ENCODE measurements around the gene MOB1B.

GRCh38 chr4:70935038-70935695 lies 33.0 kb downstream of the MOB1B start:
- no peak for TF ChIP-seq POLR2A (IDR thresholded peaks at IDR 0.05)
- TF ChIP-seq, protein P1, sequence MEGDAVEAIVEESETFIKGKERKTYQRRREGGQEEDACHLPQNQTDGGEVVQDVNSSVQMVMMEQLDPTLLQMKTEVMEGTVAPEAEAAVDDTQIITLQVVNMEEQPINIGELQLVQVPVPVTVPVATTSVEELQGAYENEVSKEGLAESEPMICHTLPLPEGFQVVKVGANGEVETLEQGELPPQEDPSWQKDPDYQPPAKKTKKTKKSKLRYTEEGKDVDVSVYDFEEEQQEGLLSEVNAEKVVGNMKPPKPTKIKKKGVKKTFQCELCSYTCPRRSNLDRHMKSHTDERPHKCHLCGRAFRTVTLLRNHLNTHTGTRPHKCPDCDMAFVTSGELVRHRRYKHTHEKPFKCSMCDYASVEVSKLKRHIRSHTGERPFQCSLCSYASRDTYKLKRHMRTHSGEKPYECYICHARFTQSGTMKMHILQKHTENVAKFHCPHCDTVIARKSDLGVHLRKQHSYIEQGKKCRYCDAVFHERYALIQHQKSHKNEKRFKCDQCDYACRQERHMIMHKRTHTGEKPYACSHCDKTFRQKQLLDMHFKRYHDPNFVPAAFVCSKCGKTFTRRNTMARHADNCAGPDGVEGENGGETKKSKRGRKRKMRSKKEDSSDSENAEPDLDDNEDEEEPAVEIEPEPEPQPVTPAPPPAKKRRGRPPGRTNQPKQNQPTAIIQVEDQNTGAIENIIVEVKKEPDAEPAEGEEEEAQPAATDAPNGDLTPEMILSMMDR (IDR thresholded peaks at IDR 0.05), result no peak
